Neural cell (in vitro differentiated cells): ENCODE measurements around the gene HSD17B2.

ENCODE experiments used
- POLR2AphosphoS5 ChIP-seq: IDR thresholded peaks from 2 replicates; pipeline ENCODE4 v1.6.1; 2012
- RAD21 ChIP-seq: fragments of 450-650 bp; conservative IDR thresholded peaks from 2 replicates; pipeline ENCODE4 v1.6.1; 2014; ENCODE audit warnings: antibody characterized with exemption, mild to moderate bottlenecking, moderate library complexity
- SMC3 ChIP-seq: fragments of 450-650 bp; conservative IDR thresholded peaks from 2 replicates; pipeline ENCODE4 v1.6.1; 2014; ENCODE audit warnings: antibody characterized with exemption, mild to moderate bottlenecking, moderate library complexity; ENCODE audit not compliant: poor library complexity
- TAF1 ChIP-seq: IDR thresholded peaks from 2 replicates; pipeline ENCODE4 v1.6.1; 2012; ENCODE audit warnings: low read depth
- TF ChIP-seq, protein P1 (sequence below): fragments of 450-650 bp; IDR thresholded peaks from 2 replicates; pipeline ENCODE4 v1.5.1; 2014; ENCODE audit warnings: antibody characterized with exemption, mild to moderate bottlenecking, moderate library complexity; ENCODE audit not compliant: poor library complexity, severe bottlenecking

DNA sequence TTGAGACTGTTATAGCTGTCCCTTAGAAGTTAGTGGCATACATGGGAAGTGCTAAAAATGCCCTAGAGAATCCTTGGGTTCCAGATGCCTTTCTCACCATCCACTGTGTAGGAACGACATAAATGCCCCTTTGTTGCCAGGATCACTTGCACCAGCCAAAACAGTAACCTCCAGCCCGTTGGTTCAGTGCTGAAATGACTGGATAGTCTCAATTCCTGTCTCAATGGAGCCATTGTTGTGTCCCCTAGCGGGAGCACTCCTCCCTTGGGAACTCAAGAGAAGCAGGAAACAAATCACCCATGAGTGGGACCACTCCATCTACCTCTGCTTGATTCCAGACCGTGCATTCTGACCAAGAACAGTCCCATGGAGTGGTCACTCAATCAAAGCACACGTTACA is 111.9 kb downstream of the HSD17B2 start:
- TF ChIP-seq, protein P1, sequence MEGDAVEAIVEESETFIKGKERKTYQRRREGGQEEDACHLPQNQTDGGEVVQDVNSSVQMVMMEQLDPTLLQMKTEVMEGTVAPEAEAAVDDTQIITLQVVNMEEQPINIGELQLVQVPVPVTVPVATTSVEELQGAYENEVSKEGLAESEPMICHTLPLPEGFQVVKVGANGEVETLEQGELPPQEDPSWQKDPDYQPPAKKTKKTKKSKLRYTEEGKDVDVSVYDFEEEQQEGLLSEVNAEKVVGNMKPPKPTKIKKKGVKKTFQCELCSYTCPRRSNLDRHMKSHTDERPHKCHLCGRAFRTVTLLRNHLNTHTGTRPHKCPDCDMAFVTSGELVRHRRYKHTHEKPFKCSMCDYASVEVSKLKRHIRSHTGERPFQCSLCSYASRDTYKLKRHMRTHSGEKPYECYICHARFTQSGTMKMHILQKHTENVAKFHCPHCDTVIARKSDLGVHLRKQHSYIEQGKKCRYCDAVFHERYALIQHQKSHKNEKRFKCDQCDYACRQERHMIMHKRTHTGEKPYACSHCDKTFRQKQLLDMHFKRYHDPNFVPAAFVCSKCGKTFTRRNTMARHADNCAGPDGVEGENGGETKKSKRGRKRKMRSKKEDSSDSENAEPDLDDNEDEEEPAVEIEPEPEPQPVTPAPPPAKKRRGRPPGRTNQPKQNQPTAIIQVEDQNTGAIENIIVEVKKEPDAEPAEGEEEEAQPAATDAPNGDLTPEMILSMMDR, result no peak
- TF ChIP-seq RAD21, result no peak
- no peak for TF ChIP-seq SMC3
- TF ChIP-seq POLR2AphosphoS5, result no peak
- TF ChIP-seq TAF1, result no peak
